Measurements from ENCODE around the gene DOCK3.
A peak's percentile ranks its signal among the peaks of the same experiment; 100 is the strongest.

The DOCK3 gene

GRCh38 chr3:50674349-50675178, at the start of gene DOCK3:
Gene DOCK3 (plus strand): TSS chr3:50674927. CDS start chr3:50675264, 337 bp downstream.
- peak; percentile 27 for DNase-seq

DNA sequence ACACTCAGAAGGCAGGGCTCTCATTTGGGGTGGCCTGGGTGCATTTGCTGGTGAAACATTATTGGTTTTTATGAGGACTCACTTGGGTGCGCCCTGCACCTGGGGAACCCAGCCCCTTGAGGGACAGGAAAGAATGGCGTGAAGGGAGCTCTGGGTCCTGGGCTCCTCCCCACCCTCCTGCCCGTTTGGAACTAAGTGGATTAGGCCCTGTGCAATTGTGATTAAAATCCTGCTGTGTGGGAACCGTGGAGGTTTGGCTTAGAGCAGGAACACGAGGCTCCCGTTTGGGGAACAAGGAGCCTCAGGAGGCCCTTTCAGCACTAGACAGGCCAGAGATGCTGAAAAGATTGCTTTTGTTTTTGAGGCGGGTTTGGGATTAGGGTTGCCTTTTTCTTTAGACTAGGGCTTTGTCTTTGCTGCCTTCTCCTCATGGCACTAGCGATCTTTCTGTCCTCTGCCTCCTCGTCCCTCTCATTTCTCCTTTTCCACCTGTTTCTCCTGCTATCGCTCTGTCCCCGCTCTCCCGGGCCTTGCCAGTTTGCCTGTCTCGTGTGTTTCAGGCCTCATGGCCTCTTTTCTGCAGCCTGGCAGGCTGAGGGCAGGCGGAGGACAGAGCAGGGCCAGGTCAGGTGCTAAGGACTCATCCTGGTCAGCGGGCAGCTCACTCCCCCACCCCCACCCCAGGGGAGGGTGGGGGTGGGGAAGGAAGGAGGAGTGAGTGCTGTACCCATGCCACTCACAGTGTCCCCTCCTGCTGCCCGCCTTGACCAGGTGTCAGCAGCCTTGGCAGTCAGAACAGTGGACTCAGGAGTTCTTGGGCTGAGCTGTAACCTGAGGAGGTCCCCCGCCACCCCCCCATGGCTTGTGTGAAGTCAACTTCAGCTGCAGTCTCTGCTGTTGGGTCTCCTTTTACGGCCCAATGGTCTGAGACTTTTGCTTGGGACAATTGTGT, 49.2 kb upstream of the DOCK3 start:
- no peak for DNase-seq

DNA sequence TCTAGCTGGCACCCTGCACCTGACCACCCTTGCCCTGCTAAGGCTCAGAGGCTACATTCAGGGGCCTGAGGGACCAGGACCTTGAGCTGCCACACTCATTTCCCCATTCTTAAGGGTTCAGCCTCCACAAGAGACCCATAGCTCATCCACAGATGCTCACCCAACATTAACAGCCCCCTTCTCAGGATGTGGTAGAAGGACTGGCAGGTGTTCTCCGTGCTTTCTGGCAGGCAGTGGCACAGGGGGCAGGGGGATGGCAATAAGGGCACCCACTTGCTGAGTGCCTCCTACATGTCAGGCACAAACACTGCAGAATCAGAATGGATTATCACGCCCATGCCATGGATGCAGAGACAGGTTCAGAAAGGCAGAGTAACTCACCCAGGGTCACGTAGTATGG, 48.3 kb upstream of the DOCK3 start:
- DNase-seq, result no peak

GRCh38 chr3:50627407-50628051, 47.2 kb upstream of the DOCK3 start:
- no peak for DNase-seq

GRCh38 chr3:50628601-50629000, 46.1 kb upstream of the DOCK3 start:
- no peak for DNase-seq

DNA sequence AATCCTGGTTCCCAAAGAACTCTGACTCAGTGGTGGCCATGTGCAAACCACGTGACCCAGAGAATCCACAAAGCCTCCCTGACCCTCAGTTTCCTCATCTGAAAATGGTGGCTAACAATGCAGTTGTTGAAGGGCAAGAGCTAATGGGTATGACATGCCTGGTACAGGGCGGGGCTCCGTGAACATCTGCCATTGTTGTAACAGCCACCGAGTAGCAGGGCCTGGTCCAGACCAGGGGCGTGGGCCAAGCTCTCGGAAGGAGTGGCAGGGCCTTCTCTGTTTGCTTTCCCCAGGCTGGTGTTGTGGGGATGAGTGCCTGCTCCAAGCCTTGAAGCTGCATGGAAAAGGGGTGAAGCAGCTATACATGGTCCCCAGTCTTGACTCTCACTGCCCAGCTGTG, 44.3 kb upstream of the DOCK3 start:
- no peak for DNase-seq

DNA sequence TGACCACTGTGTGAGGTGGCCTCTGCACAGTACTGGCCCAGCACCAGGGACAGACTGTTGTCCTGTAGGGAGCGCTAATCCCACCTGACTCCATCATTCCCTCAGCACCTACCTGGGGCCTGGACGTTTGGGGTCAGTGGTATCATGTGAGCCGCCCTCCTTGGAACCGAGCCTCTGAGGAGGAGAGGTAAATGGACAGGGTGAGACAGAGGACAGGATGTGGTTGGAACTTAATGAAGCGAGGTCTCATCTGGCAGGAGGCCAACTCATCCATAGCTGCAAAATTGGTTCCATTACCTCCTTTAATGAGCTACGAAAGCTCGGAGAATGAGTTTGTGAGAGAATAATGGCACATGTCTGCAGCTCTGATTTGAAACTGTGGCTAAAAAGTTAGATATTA, 43.9 kb upstream of the DOCK3 start:
- DNase-seq, result peak; percentile 13

GRCh38 chr3:50632450-50632849, 42.3 kb upstream of the DOCK3 start:
- no peak for DNase-seq

GRCh38 chr3:50633230-50633790, 41.4 kb upstream of the DOCK3 start:
- no peak for DNase-seq

DNA sequence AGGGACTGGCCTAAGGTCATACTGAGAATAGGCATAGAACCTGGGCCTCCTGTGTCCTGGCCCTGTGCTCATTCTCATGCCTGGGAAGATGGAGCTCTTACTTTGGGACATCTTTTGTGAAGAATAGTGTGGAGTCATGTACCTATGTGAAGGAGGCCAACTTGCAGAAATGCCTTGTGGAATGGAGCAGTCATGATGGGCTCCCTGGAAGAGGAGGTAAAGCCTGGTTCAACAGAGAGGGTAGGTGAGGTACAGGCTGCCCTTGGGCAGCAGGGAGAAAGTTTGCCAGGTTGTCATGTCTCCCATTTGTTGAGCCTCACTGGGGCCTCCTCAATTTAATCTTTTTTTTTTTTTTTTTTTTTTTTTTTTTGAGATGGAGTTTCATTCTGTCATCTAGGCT, 39.7 kb upstream of the DOCK3 start:
- no peak for DNase-seq

- no peak for DNase-seq
Measured at GRCh38 chr3:50637011-50637410, 37.7 kb upstream of the DOCK3 start.

DNA sequence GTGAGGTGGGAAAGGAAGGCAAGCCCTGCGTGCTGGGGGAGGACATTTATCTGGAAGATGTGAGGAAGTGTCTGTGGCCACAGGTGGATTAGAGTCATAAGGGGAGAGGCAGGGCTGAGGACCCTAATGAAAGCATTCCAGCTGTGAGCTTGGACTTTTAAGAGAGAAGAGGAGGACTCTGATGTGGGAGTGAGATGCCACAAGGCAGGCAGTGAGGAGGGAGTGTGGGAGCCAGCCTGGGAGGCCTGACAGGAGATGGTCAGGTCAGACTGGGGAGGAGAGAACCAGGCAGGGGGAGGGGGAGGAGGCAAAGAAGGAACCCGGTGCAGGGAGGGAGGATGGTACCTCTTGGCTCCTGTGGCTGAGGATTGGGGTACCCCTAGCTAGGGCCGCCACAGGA, 36.8 kb upstream of the DOCK3 start:
- DNase-seq, result no peak

- no peak for DNase-seq
Measured at GRCh38 chr3:50639055-50639494, 35.7 kb upstream of the DOCK3 start.

- no peak for DNase-seq
Measured at GRCh38 chr3:50642382-50642781, 32.3 kb upstream of the DOCK3 start.

- no peak for DNase-seq
Measured at GRCh38 chr3:50644561-50644960, 30.2 kb upstream of the DOCK3 start.

DNA sequence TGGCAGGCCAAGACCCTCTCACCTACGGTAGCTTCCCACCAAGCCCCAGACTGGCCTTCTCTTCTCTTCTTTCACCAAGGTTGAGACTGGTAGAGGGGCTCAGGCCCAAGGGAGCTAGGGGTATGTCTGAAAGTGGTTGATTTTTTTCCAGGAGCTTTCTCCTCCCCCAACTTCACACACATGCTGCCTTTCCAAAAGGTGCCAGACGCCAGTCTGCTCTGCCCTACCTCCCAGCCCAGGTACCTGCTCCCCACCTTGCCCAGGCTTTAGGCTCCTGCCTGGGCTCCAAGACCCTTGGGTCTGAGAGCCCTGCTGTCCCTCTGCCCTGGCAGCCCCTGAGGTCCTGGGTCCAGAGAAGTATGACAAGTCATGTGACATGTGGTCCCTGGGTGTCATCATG, 29.3 kb upstream of the DOCK3 start:
- no peak for DNase-seq

- DNase-seq, result no peak
Measured at GRCh38 chr3:50648313-50648712, 26.4 kb upstream of the DOCK3 start.

- DNase-seq, result no peak
Measured at GRCh38 chr3:50648944-50649343, 25.8 kb upstream of the DOCK3 start.

GRCh38 chr3:50649451-50649931, 25.2 kb upstream of the DOCK3 start:
- no peak for DNase-seq

DNA sequence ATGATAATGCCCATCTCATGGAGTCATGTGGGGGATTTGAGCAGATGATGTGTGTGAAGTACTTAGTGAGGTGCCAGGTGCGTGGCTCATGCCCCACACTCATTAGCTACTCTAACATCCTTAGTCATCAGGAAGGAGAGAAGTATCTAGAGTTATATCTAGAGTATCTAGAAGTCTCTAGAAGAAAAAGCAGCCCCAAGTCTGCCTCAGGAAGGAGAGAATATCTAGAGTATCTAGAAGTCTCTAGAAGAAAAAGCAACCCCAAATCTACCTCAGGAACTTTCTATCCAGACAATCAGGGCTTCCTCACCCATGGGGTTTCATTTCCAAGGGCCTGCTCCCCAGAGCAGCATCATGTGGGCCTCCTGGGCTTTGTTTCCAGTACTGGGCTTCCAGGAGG, 24.7 kb upstream of the DOCK3 start:
- DNase-seq, result no peak

GRCh38 chr3:50651445-50651844, 23.3 kb upstream of the DOCK3 start:
- no peak for DNase-seq

DNA sequence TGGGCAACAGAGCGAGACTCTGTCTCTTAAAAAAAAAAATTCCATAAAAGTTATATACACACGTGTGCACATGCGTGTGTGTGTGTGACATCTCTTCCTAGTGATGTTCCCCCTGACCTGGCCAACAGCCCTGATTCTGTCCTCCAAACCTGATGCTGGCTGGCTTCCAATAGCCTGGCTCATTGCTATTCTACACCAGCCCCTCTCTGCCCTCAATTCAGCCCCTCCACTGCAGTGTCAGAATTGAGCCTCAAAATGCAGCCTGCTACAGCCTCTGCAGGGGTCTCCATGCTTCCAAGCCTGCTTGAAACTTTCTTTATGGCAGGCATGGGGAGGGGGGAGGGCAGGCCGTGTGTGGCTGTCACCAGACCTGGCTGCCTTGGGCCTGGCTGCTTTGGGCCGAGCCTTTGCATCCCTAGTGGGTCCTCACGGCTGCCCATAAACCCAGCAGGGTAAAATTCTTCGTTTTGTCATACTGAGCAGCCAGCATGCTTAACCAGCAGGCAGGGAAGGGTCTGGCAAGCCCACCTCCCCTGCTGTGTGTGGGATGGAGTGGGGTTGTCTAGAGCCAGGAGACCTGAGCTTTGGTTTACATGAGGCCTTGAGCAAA, 22.7 kb upstream of the DOCK3 start:
- no peak for DNase-seq
